ENCODE results near the gene CDK5.

Gene CDK5

DNA sequence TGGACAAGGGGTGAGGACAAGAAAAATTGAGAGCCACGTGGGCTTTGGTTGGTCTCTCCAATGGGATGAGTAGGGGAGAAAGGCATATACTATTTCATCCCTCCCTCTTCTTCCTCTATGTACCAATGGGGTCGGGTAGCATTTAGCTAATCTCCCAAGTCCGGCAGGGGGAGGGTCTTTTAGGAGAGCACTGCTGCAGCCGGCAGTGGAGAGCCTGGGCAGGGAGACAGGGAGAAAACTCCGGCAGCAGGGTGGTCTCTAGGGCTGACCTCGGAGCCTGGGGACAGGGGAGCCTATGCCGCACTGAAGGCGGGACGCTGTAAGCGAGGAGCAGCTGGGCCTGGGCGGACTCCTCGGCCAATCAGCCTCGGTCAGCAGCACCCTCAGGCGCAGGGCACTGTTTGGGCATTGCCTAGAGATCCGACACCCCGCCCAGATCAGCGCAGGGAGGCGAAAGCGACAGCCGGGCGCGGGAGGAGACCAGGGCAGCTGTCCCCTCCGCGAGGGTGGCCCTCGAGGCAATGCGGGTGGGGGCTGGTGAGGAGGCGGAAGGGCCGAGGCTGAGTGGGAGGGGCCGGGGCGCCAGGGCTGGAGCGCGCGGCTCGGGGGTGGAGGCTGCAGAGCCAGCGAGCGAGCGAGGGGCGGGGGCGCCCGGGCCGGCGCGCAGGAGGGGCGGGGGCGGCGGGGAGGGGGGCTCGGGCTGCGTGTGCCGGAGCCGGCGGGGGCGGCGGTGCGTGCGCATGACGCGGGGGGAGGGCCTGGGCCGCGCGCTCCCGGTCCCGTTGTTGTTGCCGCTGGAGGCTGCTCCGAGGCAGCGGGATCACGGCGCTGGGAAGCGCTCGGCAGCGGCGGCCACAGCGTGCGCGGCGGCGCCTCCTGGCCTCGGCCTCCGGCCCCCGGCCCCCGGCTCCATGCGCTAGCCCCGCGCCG is 28.3 kb upstream of the CDK5 start, which contains the start of gene AGAP3:
TSS of gene AGAP3 (plus strand) at position 785 of the 930 bp plus-strand sequence. CDS start 267 bp downstream, outside the sequence.
- DNase-seq: peak; percentile 92

DNA sequence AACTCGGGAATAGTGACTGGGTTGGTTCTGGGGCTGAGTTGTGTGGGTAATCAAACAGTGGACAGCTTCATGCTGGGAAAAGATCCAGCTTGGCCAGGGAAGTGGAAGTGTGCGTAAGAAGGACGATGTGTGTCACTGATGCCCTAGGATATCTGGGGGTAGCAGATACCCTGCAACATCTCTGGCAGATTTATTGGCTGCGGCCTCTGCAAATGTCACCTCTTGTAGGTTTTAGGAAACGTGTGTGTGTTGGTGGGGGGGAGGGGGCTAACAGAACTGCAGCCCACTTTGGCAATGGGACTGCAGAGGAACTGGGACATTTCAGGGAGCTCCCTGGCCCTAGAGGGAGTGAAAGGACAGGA is 27.6 kb upstream of the CDK5 start:
- DNase-seq: no peak

GRCh38 chr7:151083824-151084160 is 26.1 kb upstream of the CDK5 start:
- no peak for DNase-seq

GRCh38 chr7:151083071-151083823 is 25.6 kb upstream of the CDK5 start, which contains the start of gene TMUB1:
TMUB1 (minus strand) TSS chr7:151083493; CDS start chr7:151082563, 930 bp downstream.
- peak; percentile 83 for DNase-seq

DNA sequence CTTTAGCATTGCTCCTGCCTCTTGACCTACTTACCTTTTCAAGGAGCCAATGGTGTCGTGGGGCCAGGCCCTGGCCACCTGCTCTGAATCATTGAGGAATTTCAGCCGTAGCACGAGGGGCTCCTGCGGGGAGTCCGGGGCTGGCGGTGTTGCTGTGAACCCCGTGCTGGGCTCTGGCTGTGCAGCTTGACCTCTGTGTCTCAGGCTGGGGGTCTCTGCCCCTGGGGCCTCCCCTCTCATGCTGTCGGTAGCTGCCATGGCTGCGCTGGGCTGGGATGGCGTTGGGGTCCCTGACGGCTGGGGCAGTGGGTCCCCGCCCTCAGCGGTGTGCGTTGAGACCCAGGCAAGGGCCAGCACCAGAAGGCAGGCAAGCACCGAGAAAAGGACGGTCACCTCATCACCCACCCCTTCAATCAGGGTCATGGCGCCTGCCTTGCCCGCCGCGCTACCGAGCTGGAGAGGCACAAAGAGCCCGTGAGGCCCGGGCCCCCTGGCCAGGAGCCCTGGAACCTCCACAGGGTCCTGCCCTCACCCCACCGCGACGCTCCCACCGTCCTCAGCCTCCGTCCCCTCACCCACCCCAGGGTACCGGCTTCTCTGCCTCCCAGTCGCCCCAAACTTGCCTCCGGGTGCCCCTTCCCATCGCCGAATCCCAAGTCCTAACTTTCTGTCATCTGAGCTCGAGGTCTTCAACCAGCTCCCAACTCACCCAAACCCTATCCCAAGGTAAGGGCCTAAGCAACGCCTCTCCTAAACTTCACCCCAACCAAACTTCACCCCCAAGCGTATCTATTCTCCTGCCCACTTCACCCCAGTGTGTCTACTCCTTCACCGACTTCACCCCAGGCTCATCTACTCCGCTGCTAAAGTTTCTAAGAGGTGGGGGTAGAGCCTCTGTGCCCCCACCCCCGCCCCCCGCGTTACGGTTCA is 24.7 kb upstream of the CDK5 start:
- DNase-seq: no peak

- peak; percentile 61 for DNase-seq
Observed at GRCh38 chr7:151081170-151082101, 23.7 kb upstream of the CDK5 start.

DNA sequence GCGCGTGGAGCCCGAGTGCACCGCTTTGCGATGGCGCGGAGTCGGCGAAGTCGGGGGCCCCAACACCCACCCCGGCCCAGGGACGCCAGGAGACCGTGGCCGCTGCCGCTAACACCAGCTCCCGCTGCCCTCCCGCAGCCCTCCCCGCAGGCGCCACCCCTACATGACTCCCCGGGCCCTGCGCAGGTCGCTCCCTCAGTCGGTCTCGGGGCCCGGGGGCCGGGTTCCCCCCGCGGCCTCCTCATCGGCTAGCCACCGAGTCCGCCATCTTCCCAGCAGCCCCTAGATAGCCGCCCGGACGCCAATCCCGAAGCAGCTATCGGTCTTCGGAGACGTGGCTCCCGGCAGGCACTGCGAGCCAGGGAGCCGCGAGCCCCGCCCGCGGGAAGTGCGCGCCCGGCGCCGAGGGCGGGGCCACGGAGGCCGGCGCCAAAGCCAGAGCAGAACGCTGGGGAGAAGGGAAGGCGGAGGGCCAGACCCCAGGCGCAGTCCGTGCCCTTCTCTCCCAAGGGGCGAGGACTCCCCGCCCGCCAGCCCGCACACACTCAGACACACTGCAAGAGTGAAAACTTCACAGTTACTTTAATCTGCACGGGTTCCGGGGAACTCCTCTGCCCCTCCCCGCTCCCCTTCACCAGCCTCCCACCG is 22.9 kb upstream of the CDK5 start, which contains the start of gene FASTK:
TSS of gene FASTK (minus strand) at position 288 of the 648 bp plus-strand sequence. CDS start at position 245, 43 bp downstream.
- peak; percentile 94 for DNase-seq

DNA sequence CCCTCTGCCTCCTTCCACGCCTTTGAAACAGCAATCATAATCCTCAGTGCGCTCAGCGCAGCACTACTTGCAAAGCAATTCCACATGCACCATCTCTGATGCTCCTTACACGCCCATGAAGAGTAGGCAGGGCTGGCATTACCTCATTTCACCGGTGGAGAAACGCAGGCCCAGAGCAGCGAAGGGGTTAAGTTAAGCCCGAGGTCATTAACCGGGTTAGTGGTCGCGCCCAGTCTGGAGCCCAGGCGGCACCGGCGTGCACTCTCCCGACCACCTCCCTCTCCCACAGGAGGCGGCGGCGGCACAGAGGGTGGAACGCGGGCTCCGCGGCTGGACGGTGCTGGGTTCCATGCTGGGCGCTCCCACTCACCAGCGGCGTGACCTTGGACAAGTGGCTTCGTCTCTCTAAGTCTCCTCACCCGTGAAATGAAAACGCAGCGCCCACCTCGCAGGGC is 22.4 kb upstream of the CDK5 start:
- no peak for DNase-seq

- DNase-seq: no peak
Observed at GRCh38 chr7:151079199-151079910, 21.7 kb upstream of the CDK5 start.

DNA sequence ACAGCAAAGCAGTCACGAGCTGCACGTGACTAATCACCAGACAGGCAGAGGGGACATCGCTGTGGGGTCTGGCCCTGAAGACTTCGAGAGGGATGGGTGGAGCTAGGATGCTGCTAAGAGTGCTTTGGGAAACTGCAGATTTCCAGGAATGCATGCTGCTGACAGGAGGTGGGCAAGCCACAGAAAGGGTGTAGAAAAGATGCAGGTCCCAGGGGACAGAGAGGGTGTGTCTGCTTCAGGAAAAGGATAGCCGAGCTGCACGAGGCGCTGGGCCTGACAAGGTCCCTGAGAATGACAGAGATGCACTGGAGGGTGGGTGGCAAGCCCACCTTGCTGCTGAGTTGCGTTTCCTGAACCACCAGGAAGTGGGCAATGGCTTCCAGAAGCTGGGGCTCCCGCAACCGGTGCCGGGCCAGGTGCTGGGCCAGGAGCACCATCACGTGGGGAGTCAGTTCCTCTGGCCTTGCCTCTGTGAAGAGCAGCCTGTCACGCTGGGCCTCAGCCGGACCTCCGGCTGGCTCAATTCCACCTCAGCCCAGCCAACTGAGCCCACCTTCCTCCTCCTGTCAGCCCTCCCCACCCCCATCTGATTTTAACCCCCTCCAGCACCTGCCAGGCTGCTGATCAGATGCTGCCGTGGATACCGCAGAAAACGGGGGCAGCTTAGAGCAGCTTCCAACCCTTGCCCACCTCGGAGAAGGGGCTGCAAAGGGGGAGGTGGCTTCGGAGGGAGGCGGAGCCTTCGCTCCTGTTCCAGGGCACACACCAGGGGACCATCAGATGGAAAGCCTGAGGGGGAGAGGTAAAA is 20.7 kb upstream of the CDK5 start:
- DNase-seq: no peak

- DNase-seq: no peak
Observed at GRCh38 chr7:151077705-151078232, 20.1 kb upstream of the CDK5 start.

- DNase-seq: no peak
Observed at GRCh38 chr7:151076863-151077704, 19.4 kb upstream of the CDK5 start.

GRCh38 chr7:151075978-151076426 is 18.3 kb upstream of the CDK5 start:
- no peak for DNase-seq

- DNase-seq: no peak
Observed at GRCh38 chr7:151075662-151075971, 17.9 kb upstream of the CDK5 start.

DNA sequence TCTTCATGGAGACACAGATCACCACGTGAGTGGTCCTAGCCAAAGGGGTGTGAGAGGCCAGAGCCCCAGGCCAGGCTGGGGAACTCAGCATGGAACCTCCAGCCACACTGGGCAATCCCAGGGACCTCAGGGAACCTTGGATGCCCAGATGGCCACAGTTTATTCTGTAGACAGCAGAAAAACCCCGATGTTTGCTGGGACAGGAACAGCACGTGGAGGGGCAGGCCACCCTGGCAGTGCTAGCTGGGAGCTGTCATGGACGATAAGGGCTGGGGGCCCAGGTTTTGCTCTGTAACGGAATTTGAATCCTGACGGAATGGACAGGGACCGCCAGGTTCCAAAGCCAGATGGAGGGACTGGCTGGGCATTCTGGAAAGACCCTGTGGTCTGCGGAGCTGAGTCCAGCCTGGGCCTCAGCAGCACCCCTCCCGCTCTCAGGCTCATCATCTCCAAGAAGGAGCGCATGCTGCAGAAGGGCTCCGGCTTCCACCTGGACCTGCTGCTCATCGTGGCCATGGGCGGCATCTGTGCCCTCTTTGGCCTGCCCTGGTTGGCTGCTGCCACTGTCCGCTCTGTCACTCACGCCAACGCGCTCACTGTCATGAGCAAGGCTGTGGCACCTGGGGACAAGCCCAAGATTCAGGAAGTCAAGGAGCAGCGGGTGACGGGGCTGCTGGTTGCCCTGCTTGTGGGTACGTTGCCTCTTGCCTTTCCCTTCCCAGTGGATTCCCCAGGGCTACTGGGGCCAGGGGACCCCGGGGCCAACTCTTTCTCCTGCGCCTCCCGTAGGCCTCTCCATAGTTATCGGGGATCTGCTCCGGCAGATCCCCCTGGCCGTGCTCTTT is 17.3 kb upstream of the CDK5 start:
- DNase-seq: no peak

DNA sequence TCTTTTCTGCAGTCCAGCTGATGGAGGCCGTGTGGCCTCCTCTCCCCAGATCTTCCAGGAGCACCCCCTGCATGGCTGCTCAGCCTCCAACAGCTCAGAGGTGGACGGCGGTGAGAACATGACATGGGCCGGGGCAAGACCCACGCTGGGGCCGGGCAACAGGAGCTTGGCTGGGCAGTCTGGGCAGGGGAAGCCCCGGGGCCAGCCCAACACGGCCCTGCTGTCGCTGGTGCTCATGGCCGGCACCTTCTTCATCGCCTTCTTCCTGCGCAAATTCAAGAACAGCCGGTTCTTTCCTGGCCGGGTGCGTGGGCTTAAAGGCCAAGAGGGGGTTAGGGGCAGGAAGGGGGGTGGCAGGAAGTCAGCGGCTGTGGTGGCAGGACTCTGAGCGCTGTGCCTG is 16.3 kb upstream of the CDK5 start:
- no peak for DNase-seq

Measured in left hindlimb (tissue), 1 donor.